ENCODE data around the gene RNF141.

The RNF141 gene

DNA sequence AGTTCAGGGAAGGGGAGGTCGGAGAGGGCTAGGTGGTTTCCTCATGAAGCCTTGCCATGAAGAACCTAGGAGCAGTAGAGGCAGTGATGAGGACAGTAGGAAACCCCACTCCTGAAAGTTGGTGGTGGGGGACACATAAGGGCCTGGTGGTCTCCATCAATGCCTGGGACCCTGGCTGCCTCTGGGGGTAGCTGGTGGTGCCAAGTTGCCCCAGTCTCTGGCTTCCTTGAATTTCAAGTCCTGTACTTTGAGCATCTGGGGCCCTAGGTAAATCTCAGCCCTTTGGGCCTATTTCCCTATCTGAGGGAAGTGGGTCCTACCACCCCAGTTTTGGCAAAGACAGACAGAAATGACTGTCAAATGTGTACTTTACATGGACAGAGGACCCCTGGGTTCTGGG lies 57.8 kb downstream of the RNF141 start:
- Mint-ChIP-seq H3K27me3 (ENCODE audit: low read depth) (no peaks in the 10 kb centered on the region), H3K36me3 (ENCODE audit: low read depth) (peaks cover 30% of the 10 kb centered on the region), H3K4me3 (no peak overlapping the region), H3K27ac (no peak overlapping the region), H3K4me1 (ENCODE audit: low read depth) (peaks cover 3% of the 10 kb centered on the region), H3K9me3 (no peaks in the 10 kb centered on the region)
- no peak for DNase-seq (ENCODE audit: low spot score)

DNA sequence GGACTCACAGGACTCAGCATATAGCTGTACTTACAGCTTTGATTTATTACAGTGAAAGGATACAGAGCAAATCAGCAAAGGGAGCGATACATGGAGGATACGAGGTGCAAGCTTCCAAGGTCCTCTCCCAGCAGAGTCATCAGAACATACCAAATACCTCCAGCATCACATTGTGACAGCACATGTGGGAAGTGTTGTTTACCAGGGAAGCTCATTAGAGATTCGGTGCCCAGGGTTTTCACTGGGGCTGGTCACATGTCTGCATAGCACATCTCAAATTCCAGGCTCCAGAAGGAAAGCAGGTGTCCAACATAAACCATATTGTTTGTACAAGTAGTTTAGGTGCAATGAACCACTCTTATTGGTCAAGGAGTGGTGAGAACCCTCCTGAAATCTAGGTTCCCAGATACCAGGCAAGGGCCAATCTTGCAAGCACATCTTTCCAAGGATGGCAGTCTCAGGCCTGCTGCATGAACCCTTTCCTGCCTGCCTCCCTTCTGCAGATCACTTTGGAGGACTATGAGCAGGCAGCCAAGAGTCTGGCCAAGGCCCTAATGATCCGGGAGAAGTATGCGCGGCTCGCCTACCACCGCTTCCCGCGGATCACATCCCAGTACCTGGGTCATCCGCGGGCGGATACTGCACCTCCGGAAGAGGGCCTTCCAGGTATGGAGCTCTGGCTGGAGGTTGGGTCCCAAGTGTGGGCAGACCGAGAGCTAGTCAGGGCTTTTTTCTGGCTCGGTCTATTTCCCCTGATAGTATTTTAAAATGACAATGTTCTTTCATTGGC lies 59.2 kb downstream of the RNF141 start:
- Mint-ChIP-seq H3K36me3 (ENCODE audit: low read depth) (peaks cover 27% of the 10 kb centered on the region), H3K4me1 (ENCODE audit: low read depth) (no peaks in the 10 kb centered on the region), H3K9me3 (no peaks in the 10 kb centered on the region), H3K27me3 (ENCODE audit: low read depth) (no peaks in the 10 kb centered on the region), H3K4me3 (no peak overlapping the region), H3K27ac (no peak overlapping the region)
- DNase-seq (ENCODE audit: low spot score) = no peak

DNA sequence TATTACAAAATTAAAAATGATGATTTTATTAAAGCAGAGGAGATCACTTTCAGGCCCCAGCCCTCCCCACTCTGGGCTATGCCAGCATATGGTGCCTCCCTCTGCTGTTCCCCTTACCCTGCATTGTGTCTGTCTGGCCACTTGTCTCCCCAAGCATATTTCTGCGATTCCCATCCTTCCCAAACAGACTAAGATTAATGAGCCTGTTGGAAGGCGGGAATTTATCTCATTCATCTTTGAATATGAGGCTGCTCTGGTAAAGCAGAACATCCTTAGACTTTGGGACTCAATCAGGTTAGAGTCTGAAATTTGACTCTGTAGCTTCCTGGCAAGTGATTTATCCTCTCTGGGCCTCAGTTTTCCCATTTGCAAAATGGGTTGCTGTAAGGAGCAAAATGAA lies 60.2 kb downstream of the RNF141 start:
- Mint-ChIP-seq H3K36me3 (ENCODE audit: low read depth) (peaks cover 24% of the 10 kb centered on the region), H3K27me3 (ENCODE audit: low read depth) (no peaks in the 10 kb centered on the region), H3K4me3 (no peak overlapping the region), H3K9me3 (no peaks in the 10 kb centered on the region), H3K27ac (peak overlapping the region; percentile 45), H3K4me1 (ENCODE audit: low read depth) (no peaks in the 10 kb centered on the region)
- DNase-seq (ENCODE audit: low spot score) = no peak

DNA sequence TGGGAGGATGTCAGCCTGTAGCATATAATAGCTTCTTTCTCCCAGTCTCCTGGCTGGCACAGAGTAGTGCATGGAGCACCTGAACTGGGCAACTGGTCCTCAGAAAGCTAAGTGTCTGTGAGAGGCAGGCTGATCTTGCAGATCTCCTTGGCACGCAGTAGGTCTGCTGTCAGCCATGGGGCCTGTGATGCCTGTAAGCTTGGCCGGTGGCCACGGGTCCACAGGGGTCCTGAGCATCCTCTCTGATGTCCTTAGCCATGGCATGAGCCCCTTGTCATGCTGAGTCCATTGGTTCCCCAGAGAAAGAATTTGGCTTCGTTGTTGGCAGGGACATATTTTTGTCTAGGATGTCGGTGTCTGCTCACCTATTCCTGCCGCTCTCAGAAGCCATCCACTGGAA lies 61.0 kb downstream of the RNF141 start:
- peaks cover 28% of the 10 kb centered on the region for H3K36me3 Mint-ChIP-seq (ENCODE audit: low read depth)
- DNase-seq (ENCODE audit: low spot score) = no peak
- no peaks in the 10 kb centered on the region for H3K27me3 Mint-ChIP-seq (ENCODE audit: low read depth)
- no peaks in the 10 kb centered on the region for H3K4me1 Mint-ChIP-seq (ENCODE audit: low read depth)
- no peak overlapping the region for H3K27ac Mint-ChIP-seq
- no peak overlapping the region for H3K4me3 Mint-ChIP-seq
- H3K9me3 Mint-ChIP-seq = no peaks in the 10 kb centered on the region

DNA sequence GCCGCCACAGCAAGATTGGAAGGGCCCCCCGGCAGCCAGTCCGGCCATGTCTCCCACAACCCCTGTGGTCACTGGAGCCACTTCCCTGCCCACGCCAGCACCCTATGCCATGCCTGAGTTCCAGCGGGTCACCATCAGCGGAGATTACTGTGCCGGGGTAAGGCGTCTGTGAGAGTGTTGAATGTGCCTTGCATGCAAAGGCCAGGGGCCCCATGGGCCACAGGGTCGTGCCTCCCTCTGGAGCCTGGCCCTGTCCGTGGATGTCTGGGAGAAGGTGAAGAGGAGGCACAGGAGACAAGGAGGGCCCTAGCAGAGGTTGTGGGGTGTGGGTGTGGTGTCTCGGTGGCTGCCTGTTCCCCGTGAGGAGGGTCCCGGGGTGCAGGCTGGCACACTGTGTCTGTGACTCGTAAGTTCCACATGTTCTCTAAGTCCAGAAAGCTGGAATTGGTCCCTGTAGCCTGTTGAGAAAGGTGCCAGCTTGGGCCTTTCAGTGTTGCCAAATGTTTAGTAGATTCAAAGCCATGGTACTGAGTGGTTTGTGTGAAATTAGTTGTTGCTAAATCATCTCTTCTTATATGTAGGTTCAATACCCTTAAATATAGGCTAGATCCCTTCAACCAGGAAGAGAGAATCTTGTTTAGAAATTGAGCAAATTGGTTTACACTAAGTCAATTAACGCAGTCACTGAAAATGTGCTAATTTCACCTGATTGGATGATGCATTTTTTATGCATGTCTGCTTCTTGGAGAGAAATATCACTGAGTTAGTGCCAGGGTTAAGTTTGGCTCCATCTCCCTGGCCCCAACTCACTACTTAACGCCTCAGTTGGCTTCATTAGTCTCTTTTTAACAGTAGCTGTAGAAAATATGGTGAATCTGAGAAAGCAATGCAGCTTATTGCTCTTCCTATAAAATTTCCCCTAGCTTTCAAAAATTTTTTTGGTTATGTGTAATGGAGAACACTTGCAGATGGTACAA lies 62.1 kb downstream of the RNF141 start:
- H3K4me1 Mint-ChIP-seq (ENCODE audit: low read depth) = no peaks in the 10 kb centered on the region
- H3K4me3 Mint-ChIP-seq = no peak overlapping the region
- peaks cover 24% of the 10 kb centered on the region for H3K36me3 Mint-ChIP-seq (ENCODE audit: low read depth)
- H3K27me3 Mint-ChIP-seq (ENCODE audit: low read depth) = no peaks in the 10 kb centered on the region
- H3K27ac Mint-ChIP-seq = no peak overlapping the region
- no peaks in the 10 kb centered on the region for H3K9me3 Mint-ChIP-seq
- no peak for DNase-seq (ENCODE audit: low spot score)

DNA sequence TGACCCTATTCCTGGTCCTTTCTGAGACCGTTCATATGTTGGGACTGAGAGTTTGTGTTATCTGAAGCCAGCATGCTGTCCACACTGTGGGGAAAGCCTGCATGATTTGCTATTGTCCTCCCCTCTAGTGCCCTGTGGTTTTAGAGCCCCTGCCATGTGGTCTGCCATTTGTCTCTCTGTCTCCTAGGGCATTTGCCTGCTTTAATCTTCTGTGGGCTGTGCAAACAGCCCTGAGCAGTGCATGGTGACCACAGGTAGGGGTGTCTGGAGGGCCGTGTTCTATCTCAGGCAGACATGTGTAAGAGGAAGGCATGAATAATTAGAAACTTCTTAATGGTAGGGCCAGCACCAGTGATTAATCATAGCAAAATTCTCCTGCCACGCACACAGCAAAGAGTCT lies 62.9 kb downstream of the RNF141 start:
- Mint-ChIP-seq H3K4me3 (no peak overlapping the region), H3K27ac (no peak overlapping the region), H3K27me3 (ENCODE audit: low read depth) (no peaks in the 10 kb centered on the region), H3K36me3 (ENCODE audit: low read depth) (peaks cover 24% of the 10 kb centered on the region), H3K9me3 (no peaks in the 10 kb centered on the region), H3K4me1 (ENCODE audit: low read depth) (no peaks in the 10 kb centered on the region)
- DNase-seq (ENCODE audit: low spot score) = no peak

DNA sequence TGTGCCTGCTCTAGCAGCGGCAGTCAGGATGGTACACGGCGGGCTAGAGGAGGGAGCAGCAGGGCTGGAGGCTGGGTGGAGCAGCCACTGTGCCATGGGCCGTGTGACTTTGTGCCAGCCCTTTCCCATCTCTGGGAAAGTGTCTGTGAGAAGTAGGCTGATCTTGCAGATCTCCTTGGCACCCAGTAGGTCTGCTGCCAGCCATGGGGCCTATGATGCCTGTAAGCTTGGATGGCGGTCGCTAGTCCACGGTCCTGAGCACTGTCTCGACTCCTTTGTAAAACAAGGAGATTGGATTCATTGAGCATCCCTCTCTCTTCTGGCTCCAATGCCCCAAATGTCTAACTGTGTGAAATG lies 63.3 kb downstream of the RNF141 start:
- Mint-ChIP-seq H3K9me3 (no peaks in the 10 kb centered on the region), H3K27me3 (ENCODE audit: low read depth) (no peaks in the 10 kb centered on the region), H3K4me1 (ENCODE audit: low read depth) (no peaks in the 10 kb centered on the region), H3K27ac (no peak overlapping the region), H3K4me3 (no peak overlapping the region), H3K36me3 (ENCODE audit: low read depth) (peaks cover 24% of the 10 kb centered on the region)
- DNase-seq (ENCODE audit: low spot score) = no peak

DNA sequence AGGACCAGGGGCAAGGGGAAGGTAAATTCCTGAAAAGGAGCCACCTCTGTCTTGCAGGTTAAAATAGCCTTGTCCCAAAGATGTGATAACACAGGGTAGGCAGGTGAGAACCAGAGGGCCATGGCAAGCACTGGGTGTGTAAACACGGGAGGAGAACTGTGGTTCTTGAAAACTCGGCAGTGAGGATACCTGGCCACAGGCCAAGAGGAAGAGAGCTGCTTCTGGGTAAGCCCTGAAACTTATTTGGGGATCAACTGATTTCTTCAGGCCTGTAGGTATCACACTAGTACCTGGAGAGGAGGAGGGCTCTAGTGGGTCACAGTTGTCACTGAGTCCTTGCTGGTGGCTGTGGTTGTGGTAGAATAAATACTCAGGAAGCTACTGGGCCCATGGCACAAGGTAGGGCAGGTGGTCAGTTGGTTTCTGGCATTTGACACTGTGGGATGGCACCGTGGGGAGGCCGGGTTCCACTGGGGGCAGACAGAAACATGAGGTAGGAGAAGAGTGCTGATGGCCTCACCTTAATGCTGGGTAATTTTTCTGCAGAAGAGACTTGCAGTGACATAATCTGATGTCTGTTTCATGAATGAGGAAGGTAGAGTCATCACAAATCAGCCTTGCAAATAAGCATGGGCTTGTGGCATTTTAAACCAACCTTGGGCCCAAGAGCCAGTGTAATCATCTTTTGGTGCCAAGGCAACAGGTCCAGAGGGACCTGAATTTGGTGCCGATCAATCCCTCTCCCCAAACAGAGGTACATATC lies 63.9 kb downstream of the RNF141 start:
- H3K9me3 Mint-ChIP-seq = no peaks in the 10 kb centered on the region
- no peaks in the 10 kb centered on the region for H3K4me1 Mint-ChIP-seq (ENCODE audit: low read depth)
- no peak overlapping the region for H3K4me3 Mint-ChIP-seq
- DNase-seq (ENCODE audit: low spot score) = no peak
- H3K27me3 Mint-ChIP-seq (ENCODE audit: low read depth) = no peaks in the 10 kb centered on the region
- H3K36me3 Mint-ChIP-seq (ENCODE audit: low read depth) = peaks cover 25% of the 10 kb centered on the region
- peak overlapping the region; percentile 38 for H3K27ac Mint-ChIP-seq

DNA sequence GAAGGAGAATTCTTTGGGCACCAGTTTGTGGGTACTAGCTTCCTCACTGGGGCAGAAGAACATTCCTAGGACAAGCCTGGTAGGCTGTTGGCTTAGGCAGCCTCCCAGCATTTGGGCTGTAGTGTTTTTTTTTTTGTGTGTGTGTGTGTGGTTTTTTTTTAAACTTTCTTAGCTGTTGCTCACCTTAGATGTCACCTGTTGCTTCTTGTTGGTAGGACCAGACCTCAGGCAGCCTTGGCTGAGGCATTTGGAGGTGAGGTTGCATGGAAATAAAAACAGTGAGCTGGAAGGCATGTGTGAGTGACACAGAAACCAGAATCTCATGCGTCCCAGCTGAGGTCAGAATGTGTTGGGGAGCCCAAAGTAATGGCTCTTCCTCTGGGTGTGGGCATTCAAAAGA lies 64.6 kb downstream of the RNF141 start:
- H3K36me3 Mint-ChIP-seq (ENCODE audit: low read depth) = peaks cover 25% of the 10 kb centered on the region
- DNase-seq (ENCODE audit: low spot score) = no peak
- no peaks in the 10 kb centered on the region for H3K4me1 Mint-ChIP-seq (ENCODE audit: low read depth)
- no peak overlapping the region for H3K4me3 Mint-ChIP-seq
- no peak overlapping the region for H3K27ac Mint-ChIP-seq
- no peaks in the 10 kb centered on the region for H3K27me3 Mint-ChIP-seq (ENCODE audit: low read depth)
- peaks cover 3% of the 10 kb centered on the region for H3K9me3 Mint-ChIP-seq

DNA sequence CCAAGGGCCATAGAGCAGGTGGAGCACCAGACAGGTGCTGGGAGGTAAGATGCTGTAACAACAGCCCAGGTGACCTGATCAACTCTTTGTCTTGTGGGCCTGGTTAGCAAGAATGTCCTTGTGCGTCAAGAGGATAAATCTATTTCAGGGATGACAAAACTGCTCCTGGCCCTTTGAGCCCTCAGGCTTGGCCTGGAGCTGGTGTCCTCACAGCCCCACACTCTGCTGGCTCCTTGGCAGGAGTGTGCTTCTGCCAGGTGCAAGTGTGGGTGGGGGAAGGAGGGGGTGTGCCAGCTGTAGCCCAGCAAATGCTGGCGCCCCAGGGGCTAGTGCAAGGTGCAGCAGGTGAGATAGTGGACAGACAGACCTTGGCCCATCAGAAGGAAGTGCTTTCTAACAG lies 66.4 kb downstream of the RNF141 start:
- H3K4me3 Mint-ChIP-seq = no peak overlapping the region
- no peak for DNase-seq (ENCODE audit: low spot score)
- no peak overlapping the region for H3K27ac Mint-ChIP-seq
- H3K4me1 Mint-ChIP-seq (ENCODE audit: low read depth) = no peaks in the 10 kb centered on the region
- H3K9me3 Mint-ChIP-seq = peaks cover 9% of the 10 kb centered on the region
- H3K36me3 Mint-ChIP-seq (ENCODE audit: low read depth) = peaks cover 26% of the 10 kb centered on the region
- no peaks in the 10 kb centered on the region for H3K27me3 Mint-ChIP-seq (ENCODE audit: low read depth)

DNA sequence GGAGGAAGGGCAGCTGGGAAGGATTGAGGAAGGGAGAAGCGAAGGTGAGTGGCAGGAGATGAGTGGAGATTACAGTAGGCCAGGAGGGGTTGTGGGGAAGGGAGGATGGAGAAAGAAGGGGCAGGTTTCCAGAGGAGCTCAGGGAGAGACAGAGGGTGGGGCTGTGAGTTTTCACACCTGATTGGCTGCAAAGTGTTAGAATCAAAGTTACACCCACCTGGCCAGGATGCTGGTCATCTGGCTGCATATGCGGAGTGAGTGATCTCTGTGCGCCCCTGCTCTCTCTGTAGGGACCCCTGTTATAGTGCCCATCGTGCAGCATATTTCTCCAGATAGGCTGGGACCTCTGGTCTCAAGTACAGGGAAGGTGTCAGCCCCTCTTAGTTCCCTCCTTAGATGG lies 67.6 kb downstream of the RNF141 start:
- H3K36me3 Mint-ChIP-seq (ENCODE audit: low read depth) = peaks cover 31% of the 10 kb centered on the region
- no peak for DNase-seq (ENCODE audit: low spot score)
- peaks cover 20% of the 10 kb centered on the region for H3K9me3 Mint-ChIP-seq
- no peaks in the 10 kb centered on the region for H3K4me1 Mint-ChIP-seq (ENCODE audit: low read depth)
- no peaks in the 10 kb centered on the region for H3K27me3 Mint-ChIP-seq (ENCODE audit: low read depth)
- no peak overlapping the region for H3K27ac Mint-ChIP-seq
- no peak overlapping the region for H3K4me3 Mint-ChIP-seq

DNA sequence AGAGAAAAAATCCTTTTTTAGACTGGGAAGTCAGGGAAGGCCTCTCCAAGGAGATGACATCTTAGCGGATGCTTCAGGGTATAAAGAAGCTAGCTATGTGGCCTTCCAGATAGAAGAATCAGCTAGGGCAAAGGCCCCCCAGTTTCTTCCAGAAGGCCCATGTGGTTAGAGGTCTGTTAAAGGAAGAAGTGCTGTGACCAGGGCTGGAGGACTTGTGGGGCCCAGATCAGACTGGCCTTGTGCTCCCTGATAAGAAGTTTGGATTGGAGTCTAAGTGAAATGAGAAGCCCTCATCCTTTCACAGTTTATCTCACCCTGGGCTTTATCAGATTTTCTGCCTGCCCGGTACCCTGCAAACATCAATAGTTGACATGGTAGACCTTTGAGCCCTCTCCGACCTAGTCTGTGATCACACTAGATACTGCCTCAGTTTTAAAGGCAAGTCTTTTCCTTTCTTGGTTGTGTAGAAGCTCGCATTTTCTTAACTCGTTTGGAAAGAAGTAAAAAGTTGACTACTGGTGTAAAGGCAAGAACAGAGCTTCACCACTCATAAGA lies 78.2 kb downstream of the RNF141 start:
- Mint-ChIP-seq H3K36me3 (ENCODE audit: low read depth) (peaks cover 66% of the 10 kb centered on the region), H3K4me3 (no peak overlapping the region), H3K4me1 (ENCODE audit: low read depth) (peaks cover 21% of the 10 kb centered on the region), H3K27ac (no peak overlapping the region), H3K9me3 (peaks cover 10% of the 10 kb centered on the region), H3K27me3 (ENCODE audit: low read depth) (no peaks in the 10 kb centered on the region)
- no peak for DNase-seq (ENCODE audit: low spot score)

All from T-helper 2 cell treated with Interferon-gamma antibody and Interleukin-4, amounts not matched to agents 5 μg/mL and 100 μg/mL, for 36 hours (primary cell).